GM23338 (cell line): Measurements from ENCODE around the gene TXNDC2.

ENCODE experiments used
- CREB1 ChIP-seq: fragments of 250-450 bp; sonication (Bioruptor Pico); IDR thresholded peaks from 2 replicates; pipeline ENCODE4 v1.5.0; 2020; ENCODE audit warnings: low read depth, mild to moderate bottlenecking, moderate library complexity
- EZH2 ChIP-seq: fragments of 200-600 bp; sonication (generic); IDR thresholded peaks from one replicate; pipeline ENCODE4 v1.8.0; 2017; ENCODE audit warnings: antibody characterized with exemption, mild to moderate bottlenecking, low read depth; ENCODE audit not compliant: unreplicated experiment
- EZH2phosphoT487 ChIP-seq: fragments of 200-600 bp; sonication (generic); IDR thresholded peaks from one replicate; pipeline ENCODE4 v1.8.1; 2018; ENCODE audit warnings: antibody characterized with exemption; ENCODE audit not compliant: unreplicated experiment
- POLR2AphosphoS5 ChIP-seq: IDR thresholded peaks from 2 replicates; pipeline ENCODE4 v1.6.1; 2016; ENCODE audit warnings: antibody characterized with exemption, low read depth
- REST ChIP-seq: IDR thresholded peaks from one replicate; pipeline ENCODE4 v1.6.1; 2018; ENCODE audit warnings: antibody characterized with exemption; ENCODE audit not compliant: unreplicated experiment
- STAT1 ChIP-seq: IDR thresholded peaks from one replicate; pipeline ENCODE4 v1.6.1; 2016; ENCODE audit warnings: antibody characterized with exemption; ENCODE audit not compliant: unreplicated experiment
- TF ChIP-seq, protein P1 (sequence below), 2 experiments: fragments of 200-600 bp in 1 of 2; sonication (generic) in 1 of 2; conservative IDR thresholded peaks; 2 replicates each; pipeline versions ENCODE4 v1.5.1 to v1.6.1; 2016 to 2017; ENCODE audit warnings: antibody characterized with exemption in 2 of 2, low read depth in 2 of 2, mild to moderate bottlenecking in 2 of 2, moderate library complexity in 1 of 2

- TF ChIP-seq REST = no peak
- no peak for TF ChIP-seq CREB1 (CRISPR knock-in tag)
- TF ChIP-seq, protein P1, sequence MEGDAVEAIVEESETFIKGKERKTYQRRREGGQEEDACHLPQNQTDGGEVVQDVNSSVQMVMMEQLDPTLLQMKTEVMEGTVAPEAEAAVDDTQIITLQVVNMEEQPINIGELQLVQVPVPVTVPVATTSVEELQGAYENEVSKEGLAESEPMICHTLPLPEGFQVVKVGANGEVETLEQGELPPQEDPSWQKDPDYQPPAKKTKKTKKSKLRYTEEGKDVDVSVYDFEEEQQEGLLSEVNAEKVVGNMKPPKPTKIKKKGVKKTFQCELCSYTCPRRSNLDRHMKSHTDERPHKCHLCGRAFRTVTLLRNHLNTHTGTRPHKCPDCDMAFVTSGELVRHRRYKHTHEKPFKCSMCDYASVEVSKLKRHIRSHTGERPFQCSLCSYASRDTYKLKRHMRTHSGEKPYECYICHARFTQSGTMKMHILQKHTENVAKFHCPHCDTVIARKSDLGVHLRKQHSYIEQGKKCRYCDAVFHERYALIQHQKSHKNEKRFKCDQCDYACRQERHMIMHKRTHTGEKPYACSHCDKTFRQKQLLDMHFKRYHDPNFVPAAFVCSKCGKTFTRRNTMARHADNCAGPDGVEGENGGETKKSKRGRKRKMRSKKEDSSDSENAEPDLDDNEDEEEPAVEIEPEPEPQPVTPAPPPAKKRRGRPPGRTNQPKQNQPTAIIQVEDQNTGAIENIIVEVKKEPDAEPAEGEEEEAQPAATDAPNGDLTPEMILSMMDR (conservative IDR thresholded peaks at IDR 0.05; ENCODE audit: low read depth in 2 of 2) = no peak
- no peak for TF ChIP-seq POLR2AphosphoS5
- TF ChIP-seq EZH2phosphoT487 = no peak
- TF ChIP-seq STAT1 = no peak
- no peak for TF ChIP-seq EZH2
Measured at GRCh38 chr18:9914334-9914583, 28.5 kb downstream of the TXNDC2 start.
